ENCODE results near the gene FAM83F.

DNA sequence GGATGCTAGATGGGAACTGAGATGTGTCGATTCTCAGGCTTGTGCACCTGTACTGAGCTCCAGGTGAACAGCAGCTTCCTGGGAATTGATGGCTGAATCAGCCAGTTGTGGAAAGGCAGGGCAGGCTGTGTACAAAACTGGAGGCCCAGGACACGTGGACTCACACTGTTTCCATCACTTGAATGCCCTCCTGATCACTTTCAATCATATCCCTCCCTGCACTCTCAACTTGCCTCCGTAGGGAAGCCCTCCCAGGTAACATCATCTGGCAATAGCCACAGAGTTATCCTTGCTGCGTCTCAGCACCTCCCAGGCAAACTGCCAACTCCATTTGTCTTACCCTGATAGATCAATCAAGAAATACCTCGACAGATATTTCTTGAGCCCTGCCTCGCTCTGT is 10.1 kb downstream of the FAM83F start:
- no peak for TF ChIP-seq POLR2A (IDR thresholded peaks at IDR 0.05)
- TF ChIP-seq, protein P1, sequence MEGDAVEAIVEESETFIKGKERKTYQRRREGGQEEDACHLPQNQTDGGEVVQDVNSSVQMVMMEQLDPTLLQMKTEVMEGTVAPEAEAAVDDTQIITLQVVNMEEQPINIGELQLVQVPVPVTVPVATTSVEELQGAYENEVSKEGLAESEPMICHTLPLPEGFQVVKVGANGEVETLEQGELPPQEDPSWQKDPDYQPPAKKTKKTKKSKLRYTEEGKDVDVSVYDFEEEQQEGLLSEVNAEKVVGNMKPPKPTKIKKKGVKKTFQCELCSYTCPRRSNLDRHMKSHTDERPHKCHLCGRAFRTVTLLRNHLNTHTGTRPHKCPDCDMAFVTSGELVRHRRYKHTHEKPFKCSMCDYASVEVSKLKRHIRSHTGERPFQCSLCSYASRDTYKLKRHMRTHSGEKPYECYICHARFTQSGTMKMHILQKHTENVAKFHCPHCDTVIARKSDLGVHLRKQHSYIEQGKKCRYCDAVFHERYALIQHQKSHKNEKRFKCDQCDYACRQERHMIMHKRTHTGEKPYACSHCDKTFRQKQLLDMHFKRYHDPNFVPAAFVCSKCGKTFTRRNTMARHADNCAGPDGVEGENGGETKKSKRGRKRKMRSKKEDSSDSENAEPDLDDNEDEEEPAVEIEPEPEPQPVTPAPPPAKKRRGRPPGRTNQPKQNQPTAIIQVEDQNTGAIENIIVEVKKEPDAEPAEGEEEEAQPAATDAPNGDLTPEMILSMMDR (IDR thresholded peaks at IDR 0.05) = no peak
